HepG2 (cell line): Measurements from ENCODE around the gene MPC1. TPM values are rescaled to one million over a fixed set of nuclear protein-coding genes. Genes with fewer than 3 reads are reported as not detected.
A peak's percentile ranks its signal among the peaks of the same experiment; 100 is the strongest.

Source experiments
- ARID2 ChIP-seq: sonication (generic); formaldehyde crosslinking; IDR thresholded peaks from 2 replicates; pipeline ENCODE4 v1.8.1; 2022; ENCODE audit warnings: mild to moderate bottlenecking, missing genetic modification reagents, borderline replicate concordance
- CBX1 ChIP-seq: IDR thresholded peaks from one replicate; pipeline ENCODE4 v1.6.1; 2016; ENCODE audit warnings: antibody characterized with exemption, low read depth
- FOXA1 ChIP-seq, 2 experiments: fragments of 450-650 bp in 1 of 2; sonication (generic) in 1 of 2; formaldehyde crosslinking in 1 of 2; IDR thresholded peaks; 2 replicates each; pipeline versions ENCODE4 v1.4.0 to v1.6.1; 2016 to 2020; ENCODE audit warnings: missing genetic modification reagents in 1 of 2
- FOXC1 ChIP-seq: sonication (generic); formaldehyde crosslinking; IDR thresholded peaks from 2 replicates; pipeline ENCODE4 v1.8.0; 2022; ENCODE audit warnings: mild to moderate bottlenecking, missing genetic modification reagents, borderline replicate concordance
- HDAC2 ChIP-seq: sonication (generic); formaldehyde crosslinking; IDR thresholded peaks from 2 replicates; pipeline ENCODE4 v1.4.0; 2020; ENCODE audit warnings: missing genetic modification reagents
- HMG20A ChIP-seq: IDR thresholded peaks from 2 replicates; pipeline ENCODE4 v1.6.1; 2016; ENCODE audit warnings: borderline replicate concordance
- HNF1B ChIP-seq: sonication (generic); formaldehyde crosslinking; IDR thresholded peaks from 2 replicates; pipeline ENCODE4 v1.5.1; 2020; ENCODE audit warnings: mild to moderate bottlenecking, moderate library complexity, missing genetic modification reagents
- JARID2 ChIP-seq: sonication (generic); formaldehyde crosslinking; IDR thresholded peaks from 2 replicates; pipeline ENCODE4 v1.8.1; 2023; ENCODE audit warnings: missing genetic modification reagents, inconsistent platforms; ENCODE audit not compliant: insufficient replicate concordance
- KAT7 ChIP-seq: IDR thresholded peaks from 2 replicates; pipeline ENCODE4 v1.6.1; 2018; ENCODE audit warnings: borderline replicate concordance, missing compliant biosample characterization
- NFKB2 ChIP-seq: sonication (generic); formaldehyde crosslinking; IDR thresholded peaks from 2 replicates; pipeline ENCODE4 v1.4.0; 2020; ENCODE audit warnings: missing genetic modification reagents, borderline replicate concordance
- NR2C2 ChIP-seq: sonication (generic); formaldehyde crosslinking; IDR thresholded peaks from 2 replicates; pipeline ENCODE4 v1.4.0; 2020; ENCODE audit warnings: missing genetic modification reagents, mild to moderate bottlenecking, moderate library complexity, borderline replicate concordance
- PAWR ChIP-seq: sonication (generic); formaldehyde crosslinking; IDR thresholded peaks from 2 replicates; pipeline ENCODE4 v1.4.0; 2020; ENCODE audit warnings: missing genetic modification reagents, mild to moderate bottlenecking, borderline replicate concordance
- PLRG1 ChIP-seq: fragments of 450-650 bp; conservative IDR thresholded peaks from 2 replicates; pipeline ENCODE4 v1.6.1; 2016
- RARA ChIP-seq: IDR thresholded peaks from 2 replicates; pipeline ENCODE4 v1.6.1; 2016; ENCODE audit warnings: missing genetic modification reagents, missing compliant biosample characterization
- RBM39 ChIP-seq: fragments of 200-400 bp; formaldehyde crosslinking; IDR thresholded peaks from one replicate; pipeline ENCODE4 v1.6.1; 2018; ENCODE audit warnings: antibody characterized with exemption, mild to moderate bottlenecking, low read depth, low read length; ENCODE audit not compliant: poor library complexity, severe bottlenecking
- RXRB ChIP-seq: IDR thresholded peaks from 2 replicates; pipeline ENCODE4 v1.6.1; 2016; ENCODE audit warnings: borderline replicate concordance, missing genetic modification reagents, missing compliant biosample characterization
- SAP130 ChIP-seq: IDR thresholded peaks from 2 replicates; pipeline ENCODE4 v1.6.1; 2016; ENCODE audit warnings: low read depth
- SMYD3 ChIP-seq: sonication (generic); formaldehyde crosslinking; IDR thresholded peaks from 2 replicates; pipeline ENCODE4 v1.8.1; 2023; ENCODE audit warnings: mild to moderate bottlenecking, missing genetic modification reagents
- SP2 ChIP-seq: sonication (generic); formaldehyde crosslinking; IDR thresholded peaks from 2 replicates; pipeline ENCODE4 v1.5.1; 2020; ENCODE audit warnings: mild to moderate bottlenecking, missing genetic modification reagents
- TARDBP ChIP-seq: sonication (generic); formaldehyde crosslinking; IDR thresholded peaks from 2 replicates; pipeline ENCODE4 v1.8.0; 2022; ENCODE audit warnings: mild to moderate bottlenecking, missing genetic modification reagents
- THYN1 ChIP-seq: sonication (generic); formaldehyde crosslinking; IDR thresholded peaks from 2 replicates; pipeline ENCODE4 v1.8.1; 2023; ENCODE audit warnings: low read depth, mild to moderate bottlenecking, moderate library complexity, missing genetic modification reagents, borderline replicate concordance
- UBTF ChIP-seq: sonication (generic); formaldehyde crosslinking; IDR thresholded peaks from 2 replicates; pipeline ENCODE4 v1.4.0; 2020; ENCODE audit warnings: mild to moderate bottlenecking, missing genetic modification reagents
- ZBTB3 ChIP-seq: sonication (generic); formaldehyde crosslinking; IDR thresholded peaks from 2 replicates; pipeline ENCODE4 v1.4.0; 2020; ENCODE audit warnings: low read depth, mild to moderate bottlenecking, moderate library complexity, missing genetic modification reagents, borderline replicate concordance
- ZBTB8A ChIP-seq: sonication (generic); formaldehyde crosslinking; IDR thresholded peaks from 2 replicates; pipeline ENCODE4 v1.4.0; 2020; ENCODE audit warnings: mild to moderate bottlenecking, low read depth, missing genetic modification reagents, borderline replicate concordance
- ZNF30 ChIP-seq: sonication (generic); formaldehyde crosslinking; IDR thresholded peaks from 2 replicates; pipeline ENCODE4 v1.5.0; 2020; ENCODE audit warnings: mild to moderate bottlenecking, missing genetic modification reagents
- ZNF567 ChIP-seq: sonication (generic); formaldehyde crosslinking; IDR thresholded peaks from 2 replicates; pipeline ENCODE4 v1.8.1; 2023; ENCODE audit warnings: mild to moderate bottlenecking, missing genetic modification reagents, borderline replicate concordance
- ZSCAN22 ChIP-seq: sonication (generic); formaldehyde crosslinking; IDR thresholded peaks from 2 replicates; pipeline ENCODE4 v1.4.0; 2020; ENCODE audit warnings: mild to moderate bottlenecking, missing genetic modification reagents
- polyA plus RNA-seq, 8 experiments: library from polyadenylated mRNA; depleted of rRNA in 3 of 8; stranded (reverse) in 7 of 8; unstranded in 1 of 8; fragments of >200 nt; fragmentation: Illumina TruSeq in 4 of 8; extraction: Trizol in 4 of 8; gene quantifications; 2 replicates each; pipeline versions ENCODE4 v1.2.1 to v1.2.3, GENCODE V29; 2011 to 2016; ENCODE audit warnings: low read depth in 4 of 8, missing spikeins in 1 of 8, mixed read lengths in 1 of 8; ENCODE audit not compliant: insufficient read depth in 1 of 8
- total RNA-seq, 5 experiments: library from RNA; depleted of rRNA; stranded (reverse); fragments of >200 nt; fragmentation: Illumina TruSeq; extraction: Trizol; gene quantifications; 2 replicates each; pipeline ENCODE4 v1.2.3, GENCODE V29; 2016; ENCODE audit warnings: low read depth in 1 of 5

Gene MPC1
- total and polyA plus RNA-seq, 2 of the 13 experiments (the other 11 are each of a cell fraction or from before 2014, with no cell fraction given): 189 to 214 TPM

GRCh38 chr6:166394036-166394892, 11.5 kb upstream of the MPC1 start (continued):
- TF ChIP-seq HMG20A: peak; percentile 67; the same call in 1 of the 2 replicates
- TF ChIP-seq UBTF (CRISPR knock-in tag): peak; percentile 79
- peak; percentile 68; the same call in 1 of the 2 replicates for TF ChIP-seq NR2C2
- peak; percentile 85 for TF ChIP-seq RARA (CRISPR knock-in tag)
- TF ChIP-seq SMYD3 (CRISPR knock-in tag): peak; percentile 72; the same call in 1 of the 2 replicates
- peak; percentile 53; the same call in 1 of the 2 replicates for TF ChIP-seq ARID2 (CRISPR knock-in tag)
- TF ChIP-seq HNF1B (CRISPR knock-in tag): peak; percentile 85
- TF ChIP-seq SAP130 (CRISPR knock-in tag): peak; percentile 84
- no peak for TF ChIP-seq ZNF30 (CRISPR knock-in tag)
- TF ChIP-seq ZSCAN22: 0 out of 2 replicates have a peak, but pooled peaks have one; percentile 44
- no peak for TF ChIP-seq JARID2 (CRISPR knock-in tag)
- TF ChIP-seq PLRG1: no peak
- no peak; the same call in 1 of the 2 replicates for TF ChIP-seq FOXC1 (CRISPR knock-in tag)
- TF ChIP-seq NFKB2 (CRISPR knock-in tag): 0 out of 2 replicates have a peak, but pooled peaks have one; percentile 25
- TF ChIP-seq RBM39: no peak
- TF ChIP-seq FOXA1 (IDR thresholded peaks at IDR 0.05): no peak
- peak; percentile 74; the same call in 1 of the 2 replicates for TF ChIP-seq FOXA1 (CRISPR knock-in tag; IDR thresholded peaks at IDR 0.05)
- TF ChIP-seq ZBTB8A: no peak
- no peak for TF ChIP-seq THYN1 (CRISPR knock-in tag)
- no peak; the same call in 1 of the 2 replicates for TF ChIP-seq ZBTB3
- TF ChIP-seq RXRB (CRISPR knock-in tag): peak; percentile 98
- TF ChIP-seq TARDBP (CRISPR knock-in tag): peak; percentile 70; the same call in 1 of the 2 replicates
- TF ChIP-seq ZNF567 (CRISPR knock-in tag): no peak
- 0 out of 2 replicates have a peak, but pooled peaks have one; percentile 26 for TF ChIP-seq KAT7 (CRISPR knock-in tag)
- TF ChIP-seq HDAC2 (CRISPR knock-in tag): peak; percentile 55
- no peak for TF ChIP-seq CBX1
- TF ChIP-seq SP2: no peak
- TF ChIP-seq PAWR (CRISPR knock-in tag): no peak
